HG03442 (cell line): ENCODE measurements around the gene NUDT17.
"Not testable (repeated sequence)": the region's sequence is repeated elsewhere in the genome, so short reads cannot be mapped to it uniquely, and the experiment has no call there.

Source experiments
- ATAC-seq: cut with Tn5 transposase; IDR thresholded peaks from one replicate; pipeline ENCODE4 v1.9.1; 2021; ENCODE audit warnings: mild to moderate bottlenecking, moderate library complexity; ENCODE audit not compliant: unreplicated experiment

Gene NUDT17, protein sequence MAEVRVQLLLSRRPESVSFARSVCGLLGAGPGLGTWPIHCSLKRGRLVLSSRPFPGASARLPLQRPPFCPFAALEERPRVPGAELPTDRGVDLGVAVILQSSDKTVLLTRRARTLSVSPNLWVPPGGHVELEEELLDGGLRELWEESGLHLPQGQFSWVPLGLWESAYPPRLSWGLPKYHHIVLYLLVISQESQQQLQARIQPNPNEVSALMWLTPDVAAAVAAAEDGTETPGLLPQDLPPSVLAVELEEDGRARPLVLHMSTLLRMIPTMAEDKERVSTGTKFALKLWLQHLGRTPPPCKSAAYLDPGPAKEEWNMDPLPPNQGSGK

DNA sequence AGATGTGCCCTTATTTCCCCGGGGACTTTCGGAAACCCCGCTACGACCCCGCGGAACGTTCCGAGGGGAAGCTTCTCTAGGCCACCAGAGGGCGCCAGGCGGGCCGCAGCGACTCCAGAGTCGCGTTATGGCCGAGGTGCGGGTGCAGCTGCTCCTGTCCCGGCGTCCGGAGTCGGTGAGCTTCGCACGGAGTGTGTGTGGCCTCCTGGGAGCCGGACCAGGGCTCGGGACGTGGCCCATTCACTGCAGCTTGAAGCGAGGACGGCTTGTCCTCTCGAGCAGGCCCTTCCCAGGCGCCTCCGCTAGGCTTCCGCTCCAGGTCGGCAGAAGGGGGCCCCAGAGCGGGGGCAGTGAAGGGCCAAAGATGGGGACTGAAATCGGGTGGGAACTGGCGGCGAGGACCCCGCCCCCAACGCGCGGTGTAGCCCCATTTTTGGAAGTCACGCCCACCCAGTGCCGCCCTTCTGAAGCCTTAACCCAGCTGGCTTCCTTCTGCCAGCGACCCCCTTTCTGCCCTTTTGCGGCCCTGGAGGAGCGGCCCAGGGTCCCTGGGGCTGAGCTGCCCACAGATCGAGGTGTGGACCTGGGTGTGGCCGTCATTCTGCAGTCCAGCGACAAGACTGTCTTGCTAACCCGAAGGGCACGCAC lies at the start of gene NUDT17:
Gene NUDT17 (plus strand): TSS at position 117 of the 648 bp plus-strand sequence. CDS start 11 bp downstream, at position 128.
- peak; percentile 67 for ATAC-seq

DNA sequence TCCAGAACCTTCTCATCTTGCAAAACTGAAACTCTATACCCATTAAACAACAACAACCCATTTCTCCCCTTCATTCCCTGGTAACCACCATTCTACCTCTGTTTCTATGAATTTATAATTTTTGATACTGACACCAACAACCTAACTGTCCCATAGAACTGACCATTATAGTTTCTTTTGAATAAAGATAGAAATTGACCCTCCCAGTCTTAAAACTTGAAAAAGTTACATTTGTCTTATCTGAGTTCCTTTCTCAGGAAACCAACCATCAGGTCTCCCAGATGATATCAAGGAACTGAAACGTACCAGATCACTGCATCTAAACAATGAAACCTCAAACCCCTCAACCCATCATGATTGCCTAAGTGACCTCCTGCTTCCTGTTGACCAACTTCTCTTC lies 48.7 kb upstream of the NUDT17 start:
- no peak for ATAC-seq

DNA sequence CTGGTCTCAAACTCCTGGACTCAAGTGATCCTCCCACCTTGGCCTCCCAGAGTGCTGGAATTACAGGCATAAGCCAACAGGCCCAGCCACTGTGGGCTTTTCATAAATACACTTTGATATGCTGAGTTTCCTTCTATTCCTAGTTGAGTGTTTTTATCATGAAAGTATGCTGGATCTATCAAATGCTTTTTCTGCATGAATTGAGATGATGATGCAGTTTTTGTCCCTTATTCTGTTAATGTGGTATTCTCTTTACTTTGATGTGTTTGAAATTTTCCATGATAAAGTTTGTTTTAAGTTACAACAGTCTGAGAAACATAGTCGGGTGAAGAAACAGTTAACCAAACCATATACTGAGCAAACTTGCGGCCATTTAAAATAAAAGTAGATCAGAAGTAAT lies 45.6 kb upstream of the NUDT17 start:
- no peak for ATAC-seq

DNA sequence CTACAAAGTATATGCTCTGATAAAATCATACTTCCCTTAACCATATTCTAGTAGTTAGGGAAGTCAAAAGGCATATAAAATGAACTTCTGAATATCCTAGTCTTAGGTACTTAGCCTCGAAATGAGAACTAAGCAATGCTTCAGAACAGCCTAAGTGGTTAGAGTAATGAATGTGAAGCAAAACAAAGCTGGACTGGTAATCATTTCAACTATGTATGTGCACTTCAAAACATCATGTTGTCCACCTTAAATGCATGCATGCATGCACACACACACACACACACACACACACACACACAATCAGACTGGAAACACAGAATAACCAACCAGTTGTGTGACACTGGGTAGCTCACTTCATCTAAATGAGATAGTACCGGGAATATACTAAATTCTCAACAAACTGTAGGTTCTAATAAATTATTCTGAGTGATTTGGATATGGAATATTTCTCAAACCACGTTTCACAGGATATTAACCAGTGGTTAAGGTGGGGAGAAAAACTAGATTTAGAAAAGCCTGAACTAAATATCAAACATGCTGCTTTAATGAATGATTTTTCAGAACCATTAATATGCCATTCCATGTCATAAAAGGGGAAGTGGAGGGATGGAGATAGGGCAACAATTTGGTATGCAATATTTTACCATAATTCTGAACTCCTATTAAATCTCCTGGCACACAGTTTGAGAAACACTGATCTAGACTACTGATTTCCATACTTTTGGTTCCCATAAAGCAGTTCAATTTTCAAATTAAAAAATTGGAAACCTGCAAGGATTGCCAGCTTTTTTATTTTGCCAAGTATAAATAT lies 41.0 kb upstream of the NUDT17 start:
- no peak for ATAC-seq

DNA sequence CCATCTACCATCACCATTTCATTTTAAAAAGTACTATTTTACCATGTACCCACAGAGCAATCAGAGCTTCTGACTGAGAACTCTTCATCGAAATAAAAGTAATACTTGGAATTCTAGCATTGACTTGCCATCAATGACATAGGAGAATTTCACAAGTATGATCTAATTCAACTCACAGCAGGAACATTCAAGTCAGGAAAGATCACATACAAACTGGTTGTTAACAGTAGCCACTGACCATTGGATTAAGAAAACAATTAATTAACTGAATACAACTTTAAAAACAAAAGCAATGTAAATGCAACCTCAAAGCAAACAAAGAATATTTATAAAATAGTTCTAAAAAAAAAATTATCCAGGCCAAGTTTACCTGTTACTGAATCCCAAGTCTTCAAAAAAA lies 40.4 kb upstream of the NUDT17 start:
- ATAC-seq = no peak

DNA sequence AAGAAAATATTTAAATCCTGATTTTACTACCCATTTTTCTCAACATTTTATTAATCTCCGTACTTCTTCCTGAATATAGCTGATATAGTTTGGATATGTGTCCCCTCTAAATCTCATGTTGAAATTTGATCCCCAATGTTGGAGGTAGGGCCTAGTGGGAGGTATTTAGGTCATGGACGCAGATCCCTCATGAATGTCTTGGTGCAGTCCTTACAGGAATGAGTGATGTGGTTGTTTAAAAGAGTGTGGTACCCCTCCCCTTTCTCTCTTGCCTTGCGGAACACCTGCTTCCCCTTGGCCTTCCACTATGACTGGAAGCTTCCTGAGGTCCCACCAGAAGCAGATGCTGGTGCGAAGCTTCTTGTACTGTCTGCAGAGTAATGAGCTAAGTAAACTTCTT lies 39.0 kb upstream of the NUDT17 start:
- no peak for ATAC-seq

DNA sequence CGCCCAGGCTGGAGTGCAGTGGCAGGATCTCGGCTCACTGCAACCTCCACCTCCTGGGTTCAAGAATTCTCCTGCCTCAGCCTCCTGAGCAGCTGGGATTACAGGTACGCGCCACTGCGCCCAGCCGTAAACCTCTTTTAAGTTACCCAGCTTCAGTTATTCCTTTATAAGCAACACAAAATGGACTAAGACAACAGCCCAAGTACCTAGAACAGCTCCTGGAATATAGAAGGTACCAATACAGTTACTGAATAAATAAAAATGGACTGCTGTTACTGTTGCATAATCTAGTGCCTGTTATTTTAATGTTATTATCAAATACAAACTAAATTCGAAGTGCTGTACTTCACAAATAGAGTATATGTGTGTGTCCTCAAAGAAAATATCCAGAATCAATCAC lies 38.6 kb upstream of the NUDT17 start:
- ATAC-seq = no peak

DNA sequence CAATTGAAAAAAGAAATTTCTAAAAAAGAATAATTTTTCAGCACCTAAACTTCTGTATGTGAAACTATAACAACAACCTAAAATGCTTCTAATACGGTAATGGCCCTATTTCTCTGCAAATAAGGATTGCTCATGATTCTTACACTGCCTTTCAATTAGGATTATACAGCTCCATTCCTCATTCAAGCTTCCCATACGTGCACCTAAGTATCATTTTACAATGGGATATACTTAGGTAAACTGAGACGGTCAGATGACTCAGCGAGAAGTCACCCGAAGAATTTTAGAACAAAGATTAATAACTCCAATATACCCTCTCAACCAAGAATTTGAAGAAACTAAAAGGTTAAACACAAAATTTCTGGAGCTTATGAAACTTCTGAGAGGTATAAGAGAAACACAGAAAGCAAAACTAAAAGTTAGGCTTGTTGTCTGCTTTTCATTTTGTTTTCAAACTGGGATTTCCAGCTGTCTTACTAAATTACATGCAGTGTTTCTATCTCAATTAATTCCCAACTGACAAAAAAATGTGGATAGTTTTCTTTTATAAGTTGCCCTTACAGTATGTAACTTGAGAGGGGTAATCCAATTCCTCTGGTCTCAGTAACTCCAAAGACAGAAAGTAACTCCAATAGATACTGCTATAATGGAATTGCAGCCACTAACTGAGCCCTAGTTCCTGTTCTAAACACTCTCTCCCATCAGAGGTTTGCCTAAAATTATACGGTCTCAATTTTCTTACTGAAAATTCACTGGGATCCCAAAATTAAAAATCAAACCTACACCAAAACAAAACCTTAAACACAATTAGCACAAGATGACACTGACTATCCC lies 32.2 kb upstream of the NUDT17 start:
- not testable (repeated sequence) for ATAC-seq

DNA sequence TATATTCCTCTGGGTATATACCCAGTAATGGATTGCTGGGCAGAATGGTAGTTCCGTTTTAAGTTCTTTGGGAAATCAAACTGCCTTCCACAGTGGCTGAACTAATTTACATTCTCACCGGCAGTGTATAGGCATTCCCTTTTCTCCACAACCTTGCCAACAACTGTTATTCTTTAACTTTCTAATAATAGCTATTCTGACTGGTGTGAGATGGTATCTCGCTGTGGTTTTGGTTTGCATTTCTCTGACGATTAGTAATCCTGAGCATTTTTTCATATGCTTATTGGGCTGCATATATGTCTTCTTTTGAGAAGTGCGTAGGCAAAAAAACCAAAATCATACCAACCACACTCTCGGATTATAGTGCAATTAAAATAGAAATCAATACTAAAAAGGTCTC lies 27.3 kb upstream of the NUDT17 start:
- ATAC-seq = not testable (repeated sequence)

DNA sequence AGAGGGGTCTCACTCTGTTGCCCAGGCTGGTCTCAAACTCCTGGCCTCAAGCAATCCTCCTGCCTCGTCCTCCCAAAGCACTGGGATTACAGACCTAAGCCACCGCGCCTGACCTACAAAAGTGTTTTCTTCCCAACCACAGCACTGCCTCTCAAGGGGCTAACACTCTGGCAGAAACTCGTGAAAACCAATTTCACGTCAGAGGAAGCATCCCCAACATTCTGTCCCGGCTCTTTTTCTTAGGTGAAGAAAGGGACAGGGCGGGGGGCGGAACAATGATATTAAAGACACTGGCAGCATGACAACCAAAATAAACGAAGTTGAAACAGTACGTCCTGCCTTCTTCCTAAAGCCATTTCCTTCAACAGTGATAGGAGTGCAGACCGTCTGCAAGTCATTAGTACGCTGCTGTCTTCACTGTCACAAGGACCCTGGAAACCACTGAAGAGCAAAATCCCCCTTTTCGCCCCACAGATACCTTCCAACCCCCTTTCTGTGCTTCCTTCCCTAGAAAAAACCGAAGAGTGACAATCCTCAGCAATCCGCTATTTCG lies 22.6 kb upstream of the NUDT17 start:
- ATAC-seq = not testable (repeated sequence)

DNA sequence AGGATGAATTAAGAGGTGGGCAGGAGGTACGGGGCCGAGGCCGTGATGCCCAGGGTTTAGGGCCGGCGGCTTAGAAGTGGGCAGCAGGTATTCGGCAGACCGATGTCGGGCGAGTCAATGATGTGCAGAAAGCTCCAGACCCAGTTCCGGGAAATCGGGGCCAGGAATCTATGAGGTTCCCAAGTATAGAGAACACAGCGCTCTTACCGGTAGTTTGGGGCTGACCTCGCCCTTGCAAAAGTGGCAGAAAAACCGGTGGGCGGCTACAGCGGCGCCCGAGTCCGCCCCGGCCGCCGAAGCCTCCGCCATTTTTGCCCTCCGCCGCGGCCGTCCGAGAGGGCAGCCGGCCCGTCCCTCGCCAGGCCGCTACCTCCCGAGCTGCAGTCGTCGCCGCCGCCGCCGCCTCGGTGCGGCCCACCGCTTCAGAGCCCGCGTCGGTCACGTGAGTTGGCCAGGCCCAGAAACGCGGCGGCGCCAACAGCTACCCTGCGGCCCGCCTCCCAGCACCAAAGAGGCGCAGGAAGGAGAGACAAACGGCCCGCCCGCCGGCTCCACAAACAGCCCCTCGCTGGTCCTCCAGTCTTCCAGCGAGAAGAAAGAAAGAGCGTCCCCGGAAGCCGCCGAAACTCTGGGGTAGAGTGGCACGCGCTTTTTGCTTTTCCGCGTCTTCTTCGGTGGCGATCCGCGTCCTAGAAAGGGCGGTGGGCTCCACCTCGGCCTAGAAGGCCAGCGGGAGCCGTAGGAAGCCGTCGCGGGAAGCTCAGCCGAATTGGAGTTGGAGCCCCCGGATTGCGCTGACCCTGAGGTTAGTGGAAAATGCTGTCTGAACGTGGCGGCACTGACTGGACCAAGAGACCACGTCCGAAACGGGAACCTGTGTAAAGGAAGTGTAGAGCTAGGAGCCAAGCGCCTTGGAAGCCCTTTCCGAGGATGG lies 21.6 kb upstream of the NUDT17 start, which contains the start of the genes POLR3C and RNF115:
Gene POLR3C (plus strand): TSS at position 636 of the 934 bp plus-strand sequence. CDS start 1,577 bp downstream, outside the sequence.
Gene RNF115 (minus strand): TSS at position 531 of the 934 bp plus-strand sequence. CDS start 222 bp downstream, at position 309.
- peak; percentile 92 for ATAC-seq

DNA sequence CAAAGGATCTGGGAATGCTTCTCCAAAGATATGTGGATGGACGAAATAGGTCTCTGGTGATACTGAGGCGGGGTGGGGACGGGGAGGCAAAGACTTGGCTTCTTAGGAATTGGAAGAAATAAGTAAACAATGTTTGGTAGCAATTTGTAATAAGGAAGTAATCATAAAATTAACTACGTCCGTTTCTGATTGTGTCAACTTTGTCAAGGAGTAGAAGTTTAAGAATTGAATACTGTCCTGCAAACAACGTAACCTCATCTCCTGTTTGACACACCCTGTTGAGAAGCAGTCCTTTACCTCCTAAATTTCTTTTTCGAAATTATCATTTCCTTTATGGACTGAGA lies 21.0 kb upstream of the NUDT17 start:
- no peak for ATAC-seq

DNA sequence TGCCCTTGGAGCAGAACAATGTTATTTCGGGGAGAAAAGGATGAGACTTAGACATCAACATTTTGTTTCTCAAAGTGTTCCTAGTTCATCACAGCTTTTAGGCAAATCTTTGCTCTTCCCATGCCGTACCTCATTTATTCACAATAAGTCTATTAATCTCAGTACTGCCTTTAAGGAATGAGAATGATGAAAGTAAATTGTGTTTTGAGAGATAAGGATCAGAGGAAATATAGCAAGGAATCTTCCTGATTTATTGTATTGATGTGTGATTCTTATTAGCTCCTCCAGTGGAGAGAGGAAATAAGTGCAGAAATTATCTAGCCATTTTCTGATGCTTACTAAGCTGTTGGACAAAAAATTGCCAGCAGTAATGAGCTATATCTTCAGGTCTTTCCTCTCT lies 19.4 kb upstream of the NUDT17 start:
- no peak for ATAC-seq

DNA sequence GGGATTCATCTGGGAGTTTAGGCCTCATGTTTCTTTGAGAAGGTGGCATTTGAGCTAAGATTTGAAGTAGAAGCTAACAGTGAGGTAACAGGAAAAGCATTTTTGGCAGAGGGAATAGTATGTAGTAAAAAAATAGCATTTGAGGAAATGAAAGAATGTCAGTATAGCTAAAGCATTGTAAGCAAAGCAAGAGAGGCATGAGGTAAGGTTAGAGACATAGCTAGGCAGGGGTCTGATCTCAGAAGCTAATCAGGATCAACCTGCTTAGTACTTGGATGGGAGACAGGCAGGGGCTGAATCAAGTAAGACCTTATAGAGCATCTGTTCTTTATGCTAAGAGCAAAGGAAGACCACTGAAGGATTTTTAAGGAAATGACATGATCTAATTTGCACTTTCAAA lies 17.5 kb upstream of the NUDT17 start:
- ATAC-seq = no peak

DNA sequence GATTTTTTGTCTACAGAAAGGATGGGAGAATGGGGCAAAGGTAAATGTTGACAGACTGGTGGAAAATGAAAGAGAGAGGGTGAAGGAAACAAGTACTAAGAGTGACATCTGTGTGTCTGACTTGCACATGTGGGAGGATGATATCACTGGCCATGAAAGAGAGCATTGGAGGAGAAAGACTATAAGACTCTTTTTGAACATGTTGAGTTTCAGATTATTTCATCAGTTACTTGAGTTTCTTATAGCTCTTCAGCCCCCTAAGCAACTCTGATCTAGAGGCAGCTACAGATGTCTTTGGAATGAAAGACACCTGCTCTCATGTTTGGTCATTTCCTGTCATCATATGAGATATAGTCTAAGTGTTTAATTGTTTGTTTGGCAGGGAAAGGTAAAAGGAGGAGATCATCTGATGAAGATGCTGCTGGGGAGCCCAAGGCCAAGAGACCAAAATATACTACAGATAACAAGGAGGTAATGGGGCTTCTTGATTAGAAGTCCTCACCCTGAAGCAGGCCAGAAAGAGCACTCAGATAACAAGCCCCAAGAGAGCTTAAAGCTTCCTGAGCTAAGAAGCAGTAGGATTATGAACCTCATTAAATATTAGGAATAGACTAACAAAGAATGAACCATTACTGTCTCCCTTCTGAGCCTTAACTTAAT lies 16.9 kb upstream of the NUDT17 start:
- no peak for ATAC-seq

DNA sequence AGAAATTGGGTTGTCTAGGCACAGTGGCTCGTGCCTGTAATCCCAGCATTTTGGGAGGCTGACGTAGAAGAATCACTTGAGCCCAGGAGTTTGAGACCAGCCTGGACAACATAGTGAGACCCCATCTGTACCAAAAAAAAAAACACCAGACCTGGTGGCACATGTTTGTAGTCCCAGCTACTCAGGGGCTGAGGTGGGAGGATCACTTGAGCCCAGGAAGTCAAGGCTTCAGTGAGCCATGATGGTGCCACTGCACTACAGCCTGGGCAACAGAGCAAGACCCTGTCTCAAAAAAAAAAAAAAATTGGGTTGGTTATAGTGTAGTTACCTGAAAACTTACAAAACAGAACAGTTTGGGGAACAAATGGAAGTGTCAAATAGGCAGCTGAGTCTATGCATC lies 14.6 kb upstream of the NUDT17 start:
- not testable (repeated sequence) for ATAC-seq

DNA sequence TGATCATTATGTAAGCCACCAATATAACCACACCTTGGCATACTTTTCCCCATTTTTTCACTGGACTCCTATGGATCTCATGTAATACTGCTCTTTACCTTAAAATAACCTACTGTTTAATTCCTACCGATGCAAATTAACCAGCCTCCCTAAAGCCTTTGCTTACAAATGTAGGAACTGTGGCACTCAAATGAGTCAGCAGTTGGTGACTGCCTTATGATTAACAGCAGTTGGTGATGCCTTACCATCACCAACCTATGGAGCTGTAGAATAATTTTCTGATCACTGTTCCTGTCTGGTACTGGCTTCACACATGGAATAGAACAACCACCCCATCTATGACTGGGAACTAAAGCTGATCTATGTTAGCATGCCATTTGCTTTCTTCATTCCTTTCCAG lies 7.8 kb upstream of the NUDT17 start:
- ATAC-seq = no peak

DNA sequence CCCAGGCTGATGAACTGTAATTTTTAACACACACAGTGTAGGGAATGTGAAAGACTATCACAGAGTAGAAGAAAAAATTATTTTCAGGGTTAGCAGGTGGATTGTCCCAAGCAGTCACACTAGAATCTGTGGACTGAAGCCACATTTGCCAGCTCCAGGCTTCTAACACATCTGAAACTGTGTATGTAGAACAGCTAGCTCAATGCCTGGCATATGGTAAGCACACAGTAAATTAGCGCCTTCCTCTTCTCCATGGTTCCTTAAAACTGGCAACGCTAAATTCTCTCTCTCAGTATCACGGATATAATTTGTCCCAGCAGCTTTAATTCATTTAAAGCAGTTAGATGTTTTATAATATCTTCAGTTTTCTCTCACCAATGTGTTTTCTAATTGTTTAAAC lies 2.4 kb upstream of the NUDT17 start:
- ATAC-seq = no peak

DNA sequence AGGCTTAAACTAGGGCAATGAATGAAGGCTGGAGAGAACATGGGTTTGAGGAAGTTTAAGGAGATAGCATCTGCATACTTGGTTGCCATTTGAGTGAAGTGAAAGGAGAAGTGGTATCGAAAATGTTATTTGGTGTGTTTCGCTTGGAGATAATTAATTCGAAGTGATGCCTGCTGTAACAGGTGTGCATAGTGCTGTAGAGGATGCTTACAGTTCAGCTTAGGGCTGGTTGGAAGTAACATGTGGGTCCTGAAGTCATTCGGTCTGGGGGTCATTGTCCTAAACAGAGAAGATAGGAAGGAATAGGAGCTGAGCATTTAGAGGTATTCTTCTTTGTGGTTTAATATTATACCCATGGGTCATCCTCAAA lies 301 bp upstream of the NUDT17 start:
- ATAC-seq = peak; percentile 48
